Activated naive CD8-positive, alpha-beta T cell treated with anti-CD3 and anti-CD28 coated beads, Interleukin-2, amount 50 U/mL, for 24 hours (primary cell): ENCODE data around the gene TRIOBP.

ENCODE experiments used
- ATAC-seq: fragments of 150-1000 bp; cut with Tn5 transposase; one replicate; pipeline ENCODE4 v1.10.0; 2021
- DNase-seq: peaks from one replicate; pipeline ENCODE4 v3.0.0; 2021
- H3K27ac Mint-ChIP-seq: one replicate; pipeline ENCODE4 v1.8.0; 2021; ENCODE audit warnings: mild to moderate bottlenecking, mixed read lengths
- H3K27me3 Mint-ChIP-seq: one replicate; pipeline ENCODE4 v1.8.0; 2021; ENCODE audit warnings: mixed read lengths
- H3K36me3 Mint-ChIP-seq: one replicate; pipeline ENCODE4 v1.8.0; 2021; ENCODE audit warnings: low read depth, mixed read lengths
- H3K4me1 Mint-ChIP-seq: one replicate; pipeline ENCODE4 v1.8.0; 2021; ENCODE audit warnings: mixed read lengths
- H3K4me3 Mint-ChIP-seq: one replicate; pipeline ENCODE4 v1.8.0; 2021; ENCODE audit warnings: mild to moderate bottlenecking, moderate library complexity, mixed read lengths
- H3K9me3 Mint-ChIP-seq: one replicate; pipeline ENCODE4 v1.8.0; 2021; ENCODE audit warnings: mixed read lengths

The TRIOBP gene

GRCh38 chr22:37740455-37741311, 43.8 kb downstream of the TRIOBP start:
- Mint-ChIP-seq H3K27ac (peak overlapping the region; percentile 65), H3K36me3 (no peaks in the 10 kb centered on the region)
- peak; percentile 69 for ATAC-seq

GRCh38 chr22:37741312-37741795, 44.5 kb downstream of the TRIOBP start:
- DNase-seq (no peak), ATAC-seq (no peak)
- Mint-ChIP-seq H3K36me3 (no peaks in the 10 kb centered on the region), H3K27ac (no peak overlapping the region), H3K4me3 (no peak overlapping the region), H3K4me1 (peaks cover 40% of the 10 kb centered on the region), H3K27me3 (peaks cover 4% of the 10 kb centered on the region), H3K9me3 (no peaks in the 10 kb centered on the region)

More at GRCh38 chr22:37740455-37741311, 43.8 kb downstream of the TRIOBP start:
- peak overlapping the region; percentile 25 for H3K4me3 Mint-ChIP-seq
- DNase-seq, result peak; percentile 62
- H3K27me3 Mint-ChIP-seq, result peaks cover 4% of the 10 kb centered on the region
- H3K4me1 Mint-ChIP-seq, result peaks cover 40% of the 10 kb centered on the region
- H3K9me3 Mint-ChIP-seq, result no peaks in the 10 kb centered on the region

GRCh38 chr22:37742376-37743171, 45.7 kb downstream of the TRIOBP start:
- DNase-seq (peak; percentile 41), ATAC-seq (peak; percentile 47)
- H3K9me3 Mint-ChIP-seq, result no peaks in the 10 kb centered on the region
- H3K27me3 Mint-ChIP-seq, result peaks cover 4% of the 10 kb centered on the region
- peak overlapping the region; percentile 6 for H3K27ac Mint-ChIP-seq
- H3K4me3 Mint-ChIP-seq, result no peak overlapping the region
- peaks cover 41% of the 10 kb centered on the region for H3K4me1 Mint-ChIP-seq
- H3K36me3 Mint-ChIP-seq, result no peaks in the 10 kb centered on the region

- Mint-ChIP-seq H3K4me3 (peak overlapping the region; percentile 82), H3K27ac (no peak overlapping the region), H3K4me1 (peaks cover 44% of the 10 kb centered on the region), H3K36me3 (no peaks in the 10 kb centered on the region), H3K9me3 (no peaks in the 10 kb centered on the region), H3K27me3 (no peaks in the 10 kb centered on the region)
- DNase-seq (no peak), ATAC-seq (no peak)
These were observed 47.7 kb downstream of the TRIOBP start for GRCh38 chr22:37744589-37744988.

- H3K27me3 Mint-ChIP-seq, result no peaks in the 10 kb centered on the region
- peaks cover 37% of the 10 kb centered on the region for H3K4me1 Mint-ChIP-seq
- ATAC-seq (peak; percentile 83), DNase-seq (peak; percentile 92)
- no peaks in the 10 kb centered on the region for H3K9me3 Mint-ChIP-seq
- peak overlapping the region; percentile 67 for H3K27ac Mint-ChIP-seq
- peak overlapping the region; percentile 82 for H3K4me3 Mint-ChIP-seq
- no peaks in the 10 kb centered on the region for H3K36me3 Mint-ChIP-seq
These were observed 48.9 kb downstream of the TRIOBP start for GRCh38 chr22:37745548-37746365.

- Mint-ChIP-seq H3K36me3 (no peaks in the 10 kb centered on the region), H3K4me1 (peaks cover 33% of the 10 kb centered on the region), H3K27me3 (no peaks in the 10 kb centered on the region), H3K4me3 (peak overlapping the region; percentile 82), H3K27ac (peak overlapping the region; percentile 67), H3K9me3 (no peaks in the 10 kb centered on the region)
- DNase-seq, result peak; percentile 44
- ATAC-seq, result peak; percentile 10
These were observed 49.7 kb downstream of the TRIOBP start for GRCh38 chr22:37746366-37747079.

GRCh38 chr22:37747080-37747714, 50.3 kb downstream of the TRIOBP start:
- ATAC-seq (no peak), DNase-seq (no peak)
- Mint-ChIP-seq H3K4me1 (peaks cover 30% of the 10 kb centered on the region), H3K9me3 (no peaks in the 10 kb centered on the region), H3K27ac (peak overlapping the region; percentile 67), H3K27me3 (no peaks in the 10 kb centered on the region), H3K4me3 (peak overlapping the region; percentile 82), H3K36me3 (no peaks in the 10 kb centered on the region)

- H3K27me3 Mint-ChIP-seq, result no peaks in the 10 kb centered on the region
- no peak overlapping the region for H3K27ac Mint-ChIP-seq
- ATAC-seq (no peak), DNase-seq (no peak)
- peak overlapping the region; percentile 61 for H3K4me3 Mint-ChIP-seq
- no peaks in the 10 kb centered on the region for H3K36me3 Mint-ChIP-seq
- no peaks in the 10 kb centered on the region for H3K9me3 Mint-ChIP-seq
- H3K4me1 Mint-ChIP-seq, result peaks cover 25% of the 10 kb centered on the region
These were observed 50.9 kb downstream of the TRIOBP start for GRCh38 chr22:37747715-37748100.

GRCh38 chr22:37748659-37749058, 51.8 kb downstream of the TRIOBP start:
- ATAC-seq (no peak), DNase-seq (no peak)
- H3K9me3 Mint-ChIP-seq, result no peaks in the 10 kb centered on the region
- H3K4me3 Mint-ChIP-seq, result no peak overlapping the region
- no peak overlapping the region for H3K27ac Mint-ChIP-seq
- H3K4me1 Mint-ChIP-seq, result peaks cover 17% of the 10 kb centered on the region
- peaks cover 2% of the 10 kb centered on the region for H3K36me3 Mint-ChIP-seq
- no peaks in the 10 kb centered on the region for H3K27me3 Mint-ChIP-seq

- ATAC-seq (no peak), DNase-seq (no peak)
- Mint-ChIP-seq H3K4me1 (peaks cover 17% of the 10 kb centered on the region), H3K9me3 (no peaks in the 10 kb centered on the region), H3K36me3 (peaks cover 2% of the 10 kb centered on the region), H3K4me3 (no peak overlapping the region), H3K27me3 (no peaks in the 10 kb centered on the region), H3K27ac (no peak overlapping the region)
These were observed 52.4 kb downstream of the TRIOBP start for GRCh38 chr22:37749226-37749625.

GRCh38 chr22:37749831-37750595, 53.2 kb downstream of the TRIOBP start:
- H3K27ac Mint-ChIP-seq, result no peak overlapping the region
- peaks cover 14% of the 10 kb centered on the region for H3K4me1 Mint-ChIP-seq
- no peak for DNase-seq
- H3K36me3 Mint-ChIP-seq, result peaks cover 6% of the 10 kb centered on the region
- no peaks in the 10 kb centered on the region for H3K27me3 Mint-ChIP-seq
- no peak for ATAC-seq
- H3K9me3 Mint-ChIP-seq, result no peaks in the 10 kb centered on the region
- H3K4me3 Mint-ChIP-seq, result no peak overlapping the region

GRCh38 chr22:37750596-37751162, 53.8 kb downstream of the TRIOBP start:
- no peak overlapping the region for H3K4me3 Mint-ChIP-seq
- peaks cover 7% of the 10 kb centered on the region for H3K4me1 Mint-ChIP-seq
- ATAC-seq (no peak), DNase-seq (no peak)
- H3K27me3 Mint-ChIP-seq, result no peaks in the 10 kb centered on the region
- H3K36me3 Mint-ChIP-seq, result peaks cover 7% of the 10 kb centered on the region
- no peaks in the 10 kb centered on the region for H3K9me3 Mint-ChIP-seq
- peak overlapping the region; percentile 46 for H3K27ac Mint-ChIP-seq
